Fibroblast of the aortic adventitia (primary cell): ENCODE data around the gene TVP23A. TPM values are rescaled to one million over a fixed set of nuclear protein-coding genes. Genes with fewer than 3 reads are reported as not detected.

Source experiments
- DNase-seq: peaks from one replicate; pipeline ENCODE4 v3.0.0-alpha.2; 2010; ENCODE audit warnings: low read depth
- H3K4me3 ChIP-seq: 2 replicates; pipeline ENCODE4 v1.5.1; 2011; ENCODE audit warnings: low read depth, mild to moderate bottlenecking, control low read depth, low read length, moderate library complexity
- small RNA-seq: library from RNA; depleted of rRNA; stranded (forward); fragments of <200 nt; gene quantifications from one replicate; pipeline ENCODE3, GENCODE V24; 2012
- total RNA-seq: library from RNA; depleted of rRNA; stranded (reverse); fragments of >200 nt; gene quantifications from 2 replicates; pipeline ENCODE4 v1.2.3, GENCODE V29; 2012; ENCODE audit warnings: low replicate concordance
- TF ChIP-seq, protein P1 (sequence below): IDR thresholded peaks from 2 replicates; pipeline ENCODE4 v1.5.1; 2011; ENCODE audit warnings: mild to moderate bottlenecking, low read length, control low read depth, inconsistent platforms; ENCODE audit not compliant: insufficient read depth

The TVP23A gene
- total RNA-seq, 1 donor, result not detected

GRCh38 chr16:10731790-10732189, 86.8 kb downstream of the TVP23A start:
- H3K4me3 ChIP-seq, result no peak overlapping the region
- TF ChIP-seq, protein P1, sequence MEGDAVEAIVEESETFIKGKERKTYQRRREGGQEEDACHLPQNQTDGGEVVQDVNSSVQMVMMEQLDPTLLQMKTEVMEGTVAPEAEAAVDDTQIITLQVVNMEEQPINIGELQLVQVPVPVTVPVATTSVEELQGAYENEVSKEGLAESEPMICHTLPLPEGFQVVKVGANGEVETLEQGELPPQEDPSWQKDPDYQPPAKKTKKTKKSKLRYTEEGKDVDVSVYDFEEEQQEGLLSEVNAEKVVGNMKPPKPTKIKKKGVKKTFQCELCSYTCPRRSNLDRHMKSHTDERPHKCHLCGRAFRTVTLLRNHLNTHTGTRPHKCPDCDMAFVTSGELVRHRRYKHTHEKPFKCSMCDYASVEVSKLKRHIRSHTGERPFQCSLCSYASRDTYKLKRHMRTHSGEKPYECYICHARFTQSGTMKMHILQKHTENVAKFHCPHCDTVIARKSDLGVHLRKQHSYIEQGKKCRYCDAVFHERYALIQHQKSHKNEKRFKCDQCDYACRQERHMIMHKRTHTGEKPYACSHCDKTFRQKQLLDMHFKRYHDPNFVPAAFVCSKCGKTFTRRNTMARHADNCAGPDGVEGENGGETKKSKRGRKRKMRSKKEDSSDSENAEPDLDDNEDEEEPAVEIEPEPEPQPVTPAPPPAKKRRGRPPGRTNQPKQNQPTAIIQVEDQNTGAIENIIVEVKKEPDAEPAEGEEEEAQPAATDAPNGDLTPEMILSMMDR, result no peak
- no peak for DNase-seq

- TF ChIP-seq, protein P1, result no peak
- DNase-seq, result peak; percentile 37
- H3K4me3 ChIP-seq, result no peak overlapping the region
Measured at GRCh38 chr16:10729104-10730048, 89.2 kb downstream of the TVP23A start.

- DNase-seq, result no peak
Measured at GRCh38 chr16:10728003-10728887, 90.3 kb downstream of the TVP23A start.

More at GRCh38 chr16:10728003-10728887, 90.3 kb downstream of the TVP23A start:
- TF ChIP-seq, protein P1, result no peak
- H3K4me3 ChIP-seq, result no peak overlapping the region

Small RNA genes within 50 kb of the gene (small RNA-seq; reads per million reads assigned to genes)
- not detected for gene MTND4LP24
- gene MTND6P33, result not detected

Other genes with a start within 250 kb of the TVP23A start
- 6.8 and 31.1 TPM in 2 replicates for gene EMP2, start 238.2 kb downstream of the TVP23A start, total RNA-seq
- 0.09 TPM in 1 of 2 replicates, not detected in the other for gene TEKT5, start 123.9 kb downstream of the TVP23A start, total RNA-seq
- 9.7 and 17.2 TPM in 2 replicates for gene NUBP1, start 75.0 kb downstream of the TVP23A start, total RNA-seq
- gene CIITA, start 58.4 kb upstream of the TVP23A start, total RNA-seq, result 0.74 and 1.3 TPM in 2 replicates
- 35.2 and 50.2 TPM in 2 replicates for gene DEXI, start 123.7 kb upstream of the TVP23A start, total RNA-seq
- gene CLEC16A, start 125.8 kb upstream of the TVP23A start, total RNA-seq, result 14.5 and 16.3 TPM in 2 replicates